Measurements from ENCODE around the gene SASH3.

DNA sequence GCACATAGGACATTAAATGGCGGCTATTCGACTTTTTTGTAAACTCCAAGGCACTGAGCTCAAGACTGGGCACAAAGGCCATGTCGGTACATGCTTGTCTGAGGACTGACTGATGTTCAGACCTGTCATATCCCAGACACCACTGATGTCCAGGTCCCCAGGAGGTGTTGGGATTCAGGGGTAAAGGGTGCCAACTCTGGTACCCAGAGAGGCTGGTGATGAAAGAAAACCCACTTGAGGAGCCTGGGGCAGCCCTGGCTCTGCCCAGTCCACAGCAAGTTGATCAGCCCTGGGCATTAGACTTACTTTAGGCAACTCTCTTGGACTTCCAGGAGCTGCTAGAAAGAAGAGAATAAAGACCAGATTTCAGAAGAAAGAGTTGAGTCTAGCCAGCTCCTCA lies 18.7 kb downstream of the SASH3 start:
- TF ChIP-seq, protein P1, sequence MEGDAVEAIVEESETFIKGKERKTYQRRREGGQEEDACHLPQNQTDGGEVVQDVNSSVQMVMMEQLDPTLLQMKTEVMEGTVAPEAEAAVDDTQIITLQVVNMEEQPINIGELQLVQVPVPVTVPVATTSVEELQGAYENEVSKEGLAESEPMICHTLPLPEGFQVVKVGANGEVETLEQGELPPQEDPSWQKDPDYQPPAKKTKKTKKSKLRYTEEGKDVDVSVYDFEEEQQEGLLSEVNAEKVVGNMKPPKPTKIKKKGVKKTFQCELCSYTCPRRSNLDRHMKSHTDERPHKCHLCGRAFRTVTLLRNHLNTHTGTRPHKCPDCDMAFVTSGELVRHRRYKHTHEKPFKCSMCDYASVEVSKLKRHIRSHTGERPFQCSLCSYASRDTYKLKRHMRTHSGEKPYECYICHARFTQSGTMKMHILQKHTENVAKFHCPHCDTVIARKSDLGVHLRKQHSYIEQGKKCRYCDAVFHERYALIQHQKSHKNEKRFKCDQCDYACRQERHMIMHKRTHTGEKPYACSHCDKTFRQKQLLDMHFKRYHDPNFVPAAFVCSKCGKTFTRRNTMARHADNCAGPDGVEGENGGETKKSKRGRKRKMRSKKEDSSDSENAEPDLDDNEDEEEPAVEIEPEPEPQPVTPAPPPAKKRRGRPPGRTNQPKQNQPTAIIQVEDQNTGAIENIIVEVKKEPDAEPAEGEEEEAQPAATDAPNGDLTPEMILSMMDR (conservative IDR thresholded peaks at IDR 0.05), result no peak
- TF ChIP-seq ZFX (IDR thresholded peaks at IDR 0.05), result no peak

Data from C4-2B (cell line).